GM19463 (cell line): ENCODE results near the gene CGNL1.

Experiments
- ATAC-seq: cut with Tn5 transposase; IDR thresholded peaks from one replicate; pipeline ENCODE4 v1.9.1; 2021; ENCODE audit warnings: mild to moderate bottlenecking, moderate library complexity; ENCODE audit not compliant: unreplicated experiment

Gene CGNL1

DNA sequence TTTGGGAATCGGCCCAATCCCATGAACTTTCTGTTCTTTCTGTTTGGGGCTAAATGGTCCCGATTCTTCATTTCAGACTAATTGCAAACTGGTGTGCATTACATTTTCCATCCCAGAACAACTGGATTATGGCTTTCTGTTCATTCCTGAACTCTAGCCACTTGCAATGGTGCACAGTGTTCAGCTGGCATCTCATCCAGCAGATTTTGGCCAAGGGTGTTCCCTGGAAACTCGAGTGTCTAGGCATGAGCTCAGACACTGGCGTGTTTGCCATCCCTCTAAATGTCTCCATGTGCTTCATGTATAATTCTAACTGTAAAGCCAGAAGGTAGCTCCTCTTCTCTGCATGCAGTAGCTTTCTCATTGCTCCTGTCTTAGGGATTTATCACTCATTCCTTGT lies 118.3 kb downstream of the CGNL1 start:
- no peak for ATAC-seq

DNA sequence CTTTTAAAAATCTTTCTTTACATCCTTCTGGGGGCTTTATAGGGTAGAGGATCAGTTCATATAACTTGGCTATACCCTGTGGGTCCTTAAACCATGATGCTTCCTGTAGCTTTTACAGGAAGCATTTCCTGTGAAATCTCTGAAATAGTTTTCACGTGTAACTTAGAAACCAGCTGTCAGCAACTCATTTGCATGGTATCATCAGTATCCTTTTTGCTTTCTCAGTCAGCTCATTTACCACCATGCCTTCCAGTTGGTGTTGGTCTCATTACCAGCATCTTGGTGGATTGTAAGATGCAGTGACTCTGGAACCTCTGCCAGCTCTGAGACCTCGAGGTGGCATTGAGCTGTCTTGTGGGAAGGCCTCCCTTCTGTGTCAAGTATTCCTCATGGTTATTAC lies 118.7 kb downstream of the CGNL1 start:
- no peak for ATAC-seq

- no peak for ATAC-seq
These were observed 119.4 kb downstream of the CGNL1 start for GRCh38 chr15:57495554-57496165.

- no peak for ATAC-seq
These were observed 120.3 kb downstream of the CGNL1 start for GRCh38 chr15:57496594-57496945.

GRCh38 chr15:57496946-57497869 lies 120.9 kb downstream of the CGNL1 start:
- no peak for ATAC-seq

GRCh38 chr15:57500256-57500655 lies 124.0 kb downstream of the CGNL1 start:
- no peak for ATAC-seq

- no peak for ATAC-seq
These were observed 124.8 kb downstream of the CGNL1 start for GRCh38 chr15:57500979-57501576.

- ATAC-seq: no peak
These were observed 125.8 kb downstream of the CGNL1 start for GRCh38 chr15:57502116-57502515.

GRCh38 chr15:57503051-57503702 lies 126.9 kb downstream of the CGNL1 start:
- ATAC-seq: no peak

DNA sequence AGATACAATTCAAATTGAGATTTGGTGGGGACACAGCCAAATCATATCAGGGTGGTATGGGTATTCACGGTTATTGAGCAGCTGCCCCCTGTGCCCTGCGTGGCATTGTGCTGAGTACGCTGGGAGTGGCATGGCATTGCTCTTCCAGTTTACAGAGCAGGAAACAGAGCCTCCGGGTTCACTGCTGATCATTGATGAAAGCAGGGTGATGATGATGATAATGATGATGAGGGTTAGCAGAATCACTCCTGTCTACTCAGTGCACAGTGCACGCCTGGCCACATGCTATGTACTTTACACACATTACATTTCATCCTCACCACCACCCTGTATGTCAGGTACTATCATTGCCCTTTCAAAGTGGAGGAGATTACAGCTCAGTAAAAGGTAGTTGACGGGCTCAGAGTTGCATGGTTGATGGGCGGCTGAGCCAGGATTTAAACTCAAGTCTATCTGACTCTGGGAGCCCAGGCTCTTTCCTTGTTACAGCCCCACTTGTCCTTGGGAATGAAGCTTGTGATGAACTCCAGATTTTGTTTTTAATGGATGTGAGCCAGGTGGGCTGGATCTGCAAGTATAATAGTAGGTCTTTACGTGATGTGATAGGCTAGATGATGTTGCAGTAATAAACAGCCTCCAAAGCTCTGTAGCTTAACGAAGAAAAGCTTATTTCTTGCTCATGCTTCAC lies 127.8 kb downstream of the CGNL1 start:
- no peak for ATAC-seq

GRCh38 chr15:57504599-57504940 lies 128.3 kb downstream of the CGNL1 start:
- no peak for ATAC-seq

DNA sequence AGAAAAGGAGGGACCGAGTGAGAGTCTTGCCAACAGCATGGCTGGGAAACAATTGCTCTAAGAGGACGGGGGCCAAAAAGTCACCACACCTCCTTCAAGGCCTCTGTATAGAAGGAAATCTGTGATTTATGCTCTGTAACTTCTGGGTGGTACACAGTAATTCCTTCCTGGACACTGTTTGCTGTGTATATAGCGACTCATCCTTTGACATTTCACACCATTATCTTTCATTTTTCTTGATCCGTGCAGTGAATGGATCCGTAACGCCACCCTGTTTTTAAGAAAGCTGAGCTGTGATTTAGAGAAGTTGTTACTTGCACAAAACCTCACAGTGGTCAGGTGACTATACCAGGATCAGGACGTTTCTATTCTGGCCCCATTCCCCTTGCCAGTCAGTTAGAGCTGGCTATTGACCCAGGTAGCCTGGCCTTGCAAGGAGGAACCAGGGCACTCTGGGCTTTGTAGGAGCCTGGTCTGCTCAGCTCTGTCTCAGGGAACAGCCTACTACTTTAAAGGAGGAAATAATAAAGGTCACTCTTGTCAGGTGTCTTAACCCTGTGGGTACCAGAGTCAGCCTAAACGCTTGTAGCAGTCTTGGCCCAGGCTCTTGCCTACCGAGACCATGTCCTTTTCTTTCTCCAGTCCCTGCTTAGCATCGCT lies 128.9 kb downstream of the CGNL1 start:
- no peak for ATAC-seq

GRCh38 chr15:57505949-57506391 lies 129.7 kb downstream of the CGNL1 start:
- no peak for ATAC-seq

GRCh38 chr15:57506422-57506821 lies 130.1 kb downstream of the CGNL1 start:
- no peak for ATAC-seq

- ATAC-seq: no peak
These were observed 130.8 kb downstream of the CGNL1 start for GRCh38 chr15:57507111-57507510.

DNA sequence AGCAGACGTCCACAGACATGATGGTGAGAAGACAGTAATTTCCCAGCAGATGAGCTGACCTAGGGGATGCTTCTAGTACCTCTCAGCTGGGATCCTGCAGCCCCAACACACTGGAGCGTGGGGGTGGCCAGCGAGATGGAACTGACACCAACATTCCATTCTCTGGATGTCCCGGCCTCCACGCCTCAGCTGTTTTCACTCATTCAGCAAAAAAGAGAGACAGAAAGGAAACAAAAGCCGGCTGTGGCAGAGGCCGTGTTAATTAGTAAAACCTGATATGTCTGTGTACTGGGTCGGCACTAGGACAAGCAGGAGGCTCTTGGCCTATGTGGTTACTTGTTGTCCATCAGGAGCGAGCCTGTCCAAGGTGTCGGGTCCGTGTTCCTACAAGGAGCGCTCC lies 132.8 kb downstream of the CGNL1 start:
- no peak for ATAC-seq

DNA sequence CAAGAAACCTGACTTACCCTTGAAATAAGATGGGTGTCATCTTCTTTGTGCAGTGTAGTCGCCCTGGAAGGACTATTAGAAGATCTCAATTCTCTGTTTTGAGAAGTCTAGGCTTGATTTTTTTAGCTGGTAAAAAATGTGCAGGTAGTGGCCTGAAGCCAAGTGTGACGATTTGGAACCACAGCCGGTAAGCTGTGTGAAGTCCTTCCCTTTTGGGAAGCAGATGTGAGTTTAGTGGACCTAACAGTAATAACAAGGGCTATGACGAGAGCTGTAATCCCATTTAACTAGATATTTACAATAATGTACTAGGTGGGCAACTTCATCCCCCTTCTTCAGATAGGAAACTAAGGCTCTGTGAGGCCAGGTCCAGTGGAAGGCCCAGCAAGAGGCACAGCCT lies 133.7 kb downstream of the CGNL1 start:
- ATAC-seq: no peak

GRCh38 chr15:57510647-57511046 lies 134.3 kb downstream of the CGNL1 start:
- no peak for ATAC-seq

DNA sequence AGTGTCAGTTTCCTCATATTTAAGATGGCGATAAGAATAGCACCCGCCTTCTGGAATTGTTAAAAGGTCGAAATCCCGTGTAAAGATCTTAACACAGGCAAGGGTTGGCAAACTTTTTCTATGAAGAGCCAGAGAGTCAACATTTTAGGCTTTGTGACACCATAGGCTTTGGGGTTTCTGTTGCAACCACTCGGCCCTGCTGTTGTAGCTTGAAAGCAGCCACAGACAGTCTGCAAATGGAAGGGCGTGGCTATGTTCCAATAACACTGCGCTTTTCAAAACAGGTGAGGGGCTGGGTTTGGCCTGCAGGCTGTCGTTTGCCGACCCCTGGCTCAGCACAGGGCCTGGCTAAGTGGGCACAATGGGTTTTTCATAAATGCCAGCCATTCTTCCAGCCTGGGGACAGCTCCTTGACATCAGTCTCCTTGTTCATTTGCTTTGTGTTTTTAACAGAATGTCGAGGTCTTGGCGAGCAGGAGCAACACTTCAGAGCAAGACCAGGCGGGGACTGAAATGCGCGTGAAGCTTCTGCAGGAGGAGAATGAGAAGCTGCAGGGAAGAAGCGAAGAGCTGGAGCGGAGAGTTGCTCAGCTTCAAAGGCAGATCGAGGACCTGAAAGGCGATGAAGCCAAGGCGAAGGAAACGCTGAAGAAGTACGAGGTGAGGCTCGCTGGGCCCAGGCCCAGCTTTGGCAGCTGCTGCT lies 140.2 kb downstream of the CGNL1 start:
- ATAC-seq: no peak
